ENCODE results near the gene DHRSX.
"Not testable (repeated sequence)": the region's sequence is repeated elsewhere in the genome, so short reads cannot be mapped to it uniquely, and the experiment has no call there.

Gene DHRSX

DNA sequence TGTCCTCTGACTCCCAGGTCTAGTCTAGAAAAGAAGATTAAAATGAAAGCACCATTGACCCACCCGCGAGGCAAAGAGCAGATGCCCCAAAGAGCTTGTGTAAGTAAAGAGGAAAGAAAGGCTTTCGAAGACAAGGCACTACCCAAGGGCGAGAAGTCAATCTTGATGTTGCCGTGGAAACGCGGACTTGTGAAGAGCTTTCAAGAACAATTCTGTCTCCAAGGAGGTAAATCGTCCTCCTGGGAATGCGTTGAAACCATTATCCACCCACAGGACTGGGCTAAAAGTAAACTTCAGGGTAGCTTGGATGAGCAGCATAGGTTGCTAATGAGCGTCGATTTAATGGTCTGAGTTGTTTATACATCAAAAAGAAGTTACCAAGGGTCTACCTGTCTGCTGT lies 189.3 kb downstream of the DHRSX start:
- DNase-seq = no peak

DNA sequence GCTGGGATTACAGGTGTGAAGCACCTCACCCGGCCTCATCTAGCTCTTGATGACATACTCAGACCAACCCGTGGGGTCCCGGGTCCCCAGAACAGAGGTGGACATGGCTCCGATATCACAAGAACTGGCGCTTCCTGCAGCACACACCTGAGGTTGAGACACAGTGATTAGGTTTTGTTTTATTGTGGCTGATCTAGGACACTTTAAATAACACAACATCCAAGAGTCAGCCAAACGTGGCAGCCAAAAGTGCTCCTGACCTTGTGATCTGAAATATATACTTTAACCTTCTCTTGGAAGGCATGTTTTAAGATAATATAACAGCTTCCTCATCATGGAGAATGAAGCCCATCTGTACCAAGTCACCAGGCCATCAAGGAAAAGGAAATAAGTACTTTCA lies 198.9 kb downstream of the DHRSX start:
- DNase-seq = no peak

DNA sequence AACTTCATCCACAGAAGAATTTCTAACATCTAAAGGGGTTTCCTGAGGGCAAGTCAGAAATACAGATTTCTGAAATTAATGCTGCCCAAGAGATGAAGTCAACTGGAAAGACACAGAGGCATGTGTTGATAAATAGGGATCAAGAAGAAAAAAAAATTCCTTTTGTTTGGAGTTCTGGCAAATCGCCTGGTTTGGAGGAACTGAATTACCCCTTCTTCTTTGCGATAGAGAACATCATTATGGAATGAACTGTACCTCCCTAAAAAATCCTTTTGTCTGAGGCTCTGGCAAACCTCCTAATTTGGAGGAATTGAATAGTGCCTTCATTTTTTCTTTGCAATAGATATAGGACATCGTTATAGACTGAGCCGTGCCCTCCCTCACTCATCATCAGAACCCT lies 200.9 kb downstream of the DHRSX start:
- DNase-seq = no peak

DNA sequence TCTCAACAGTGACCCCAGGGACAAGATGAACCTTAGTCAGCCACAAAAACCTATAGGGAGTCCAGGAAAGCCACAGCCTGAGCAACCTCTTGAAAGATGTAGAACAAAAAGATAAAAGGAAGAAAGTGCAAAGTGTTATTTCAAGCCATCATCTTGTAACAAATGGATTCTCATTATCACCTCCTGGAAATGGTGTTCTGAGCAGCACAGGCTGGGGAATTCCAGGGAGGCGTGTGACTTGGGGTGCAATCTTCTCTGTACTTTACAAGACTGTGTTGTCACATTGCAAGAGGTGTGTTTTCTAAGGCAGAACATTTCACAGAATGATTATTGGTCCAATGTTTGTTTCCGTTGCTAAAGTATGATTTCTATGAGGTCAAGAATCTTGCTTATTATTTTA lies 214.0 kb downstream of the DHRSX start:
- no peak for DNase-seq

DNA sequence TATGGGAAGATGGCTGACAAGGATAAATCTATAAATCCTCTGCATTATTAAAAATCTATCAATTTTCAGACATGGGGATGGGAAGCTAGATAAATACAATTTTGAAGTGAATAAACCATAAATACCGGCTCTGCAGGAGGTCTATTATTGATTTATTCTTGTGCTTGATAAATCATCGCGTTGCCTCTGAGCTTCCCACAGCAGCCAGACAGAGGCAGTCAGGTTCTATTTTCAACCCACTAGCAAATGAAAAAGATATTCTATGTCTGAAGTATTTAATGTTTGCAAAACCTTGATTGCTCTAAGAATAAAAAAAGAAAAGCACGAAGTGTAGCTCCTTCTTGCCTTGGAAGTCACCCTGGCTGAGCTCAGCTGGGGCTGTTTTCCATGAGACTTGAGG lies 216.2 kb downstream of the DHRSX start:
- DNase-seq = no peak

DNA sequence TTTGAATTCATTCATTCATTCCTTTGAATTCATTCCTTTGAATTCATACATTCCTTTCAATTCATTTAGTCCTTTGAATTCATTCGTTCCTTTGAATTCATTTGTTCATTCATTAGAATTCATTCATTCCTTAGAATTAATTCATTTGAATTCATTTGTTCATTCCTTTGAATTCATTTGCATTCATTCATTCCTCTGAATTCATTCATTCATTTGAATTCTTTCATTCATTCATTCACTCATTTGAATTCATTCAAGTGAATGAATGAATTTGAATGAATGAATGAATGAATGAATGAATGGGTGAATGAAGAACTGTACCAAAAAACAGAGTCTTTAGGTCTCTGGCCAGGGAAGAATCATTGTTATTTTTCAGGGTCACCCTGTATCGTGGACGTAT lies 216.6 kb downstream of the DHRSX start:
- no peak for DNase-seq

DNA sequence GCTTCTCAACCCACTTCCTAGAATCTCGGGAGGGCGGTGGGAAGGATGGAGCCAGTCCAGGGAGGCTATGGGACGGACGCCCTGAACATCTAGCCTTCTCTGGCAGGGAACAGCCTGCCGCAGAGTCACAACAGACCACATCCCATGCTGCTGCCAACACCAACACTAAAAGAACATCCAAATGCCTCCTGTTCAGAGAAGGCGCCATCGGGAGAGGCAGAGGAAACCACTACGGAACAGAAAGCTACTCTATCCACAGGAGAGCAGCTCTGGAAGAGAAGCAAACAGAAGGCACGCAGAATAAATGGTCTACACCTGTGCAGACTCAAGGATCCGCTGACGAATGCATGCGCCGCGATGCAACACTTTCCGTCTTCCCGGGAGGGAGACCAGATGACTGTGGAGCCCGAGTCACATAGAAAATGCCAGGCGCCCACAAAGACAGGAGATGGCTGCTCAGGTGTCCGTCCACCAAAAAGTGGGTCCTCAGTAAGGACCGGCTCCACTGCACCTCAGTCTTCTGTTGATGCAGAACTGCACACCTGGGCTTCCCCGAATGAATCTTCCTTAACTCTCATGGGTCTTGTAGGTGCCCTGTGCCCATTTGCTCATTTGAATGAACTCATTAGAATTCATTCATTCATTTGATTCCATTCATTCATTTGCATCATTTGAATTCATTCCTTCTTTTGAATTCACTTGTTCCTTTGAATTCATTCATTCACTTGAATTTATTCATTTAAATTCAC lies 217.5 kb downstream of the DHRSX start:
- DNase-seq = no peak

DNA sequence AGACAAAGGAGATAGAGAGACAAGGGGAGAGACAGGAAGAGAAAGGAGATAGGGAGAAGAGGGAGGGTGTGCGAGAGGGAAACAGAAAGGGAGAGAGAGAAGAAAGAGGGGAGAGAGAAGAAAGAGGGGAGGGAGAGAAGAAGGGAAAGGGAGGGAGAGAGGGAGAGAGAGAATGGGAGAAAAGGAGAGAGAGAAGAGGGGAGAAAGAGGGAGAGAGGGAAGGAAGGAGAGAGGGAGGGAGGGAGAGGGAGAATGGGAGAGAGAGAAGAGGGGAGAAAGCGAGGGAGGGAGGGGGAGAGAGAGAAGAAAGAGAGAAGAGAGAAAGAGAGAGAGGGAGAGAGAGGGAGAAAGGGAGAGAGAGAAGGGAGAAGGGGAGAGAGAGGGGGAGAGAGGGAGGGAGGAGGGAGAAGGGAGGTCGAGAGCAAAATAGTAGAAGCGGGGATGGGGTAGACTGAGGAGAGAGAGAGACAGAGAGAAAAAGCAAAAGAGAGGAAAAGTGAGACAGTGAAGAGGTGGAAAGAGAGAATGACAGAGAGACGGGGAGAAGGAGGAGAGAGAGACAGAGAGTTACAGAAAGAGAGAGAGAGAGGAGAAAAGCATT lies 218.2 kb downstream of the DHRSX start:
- DNase-seq = no peak

DNA sequence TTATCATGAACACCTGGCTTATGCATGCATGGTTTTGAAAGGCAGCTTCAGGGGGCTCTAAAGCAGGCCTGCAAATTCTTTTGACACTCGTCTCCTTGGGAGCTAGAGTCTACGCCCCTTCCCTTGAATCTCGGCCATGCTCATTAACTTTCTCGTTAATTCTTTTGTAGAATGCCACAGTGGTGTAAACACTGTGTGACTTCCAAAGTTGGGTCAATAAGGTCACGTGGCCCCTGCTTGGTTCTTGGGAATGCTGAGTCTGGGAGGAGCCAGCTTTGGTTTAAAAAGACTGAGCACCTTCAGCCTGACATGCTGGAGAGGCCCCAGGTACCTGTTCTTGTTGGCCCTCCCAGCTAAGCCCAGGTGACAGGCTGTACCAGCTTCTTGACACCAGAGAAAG lies 228.4 kb downstream of the DHRSX start:
- DNase-seq = no peak

DNA sequence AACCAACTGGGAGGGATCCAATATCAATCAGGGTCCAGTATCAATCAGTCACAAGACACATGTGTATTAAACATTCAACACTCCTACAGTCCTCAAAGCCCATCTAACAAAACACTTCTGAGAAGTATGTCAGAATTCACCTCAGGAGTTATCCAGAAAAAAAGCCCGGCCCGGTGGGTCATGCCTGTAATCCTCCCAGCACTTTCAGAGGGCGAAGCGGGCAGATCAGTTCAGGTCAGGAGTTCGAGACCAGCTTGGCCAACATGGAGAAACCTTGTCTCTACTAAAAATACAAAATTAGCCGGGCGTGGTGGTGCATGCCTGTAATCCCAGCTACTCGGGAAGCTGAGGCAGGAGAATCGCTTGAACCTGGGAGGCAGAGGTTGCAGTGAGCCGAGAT lies 229.2 kb downstream of the DHRSX start:
- DNase-seq = not testable (repeated sequence)

DNA sequence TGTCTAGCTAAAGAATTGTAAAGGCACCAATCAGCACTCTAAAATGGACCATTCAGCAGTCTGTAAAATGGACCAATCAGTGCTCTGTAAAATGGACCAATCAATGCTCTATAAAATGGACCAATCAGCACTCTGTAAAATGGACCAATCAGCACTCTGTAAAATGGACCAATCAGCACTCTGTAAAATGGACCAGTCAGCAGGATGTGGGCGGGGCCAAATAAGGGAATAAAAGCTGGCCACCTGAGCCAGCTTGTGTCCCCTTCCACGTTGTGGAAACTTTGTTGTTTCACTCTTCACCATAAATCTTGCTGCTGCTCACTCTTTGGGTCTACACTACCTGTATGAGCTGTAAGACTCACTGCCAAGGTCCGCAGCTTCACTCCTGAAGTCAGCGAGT lies 230.0 kb downstream of the DHRSX start:
- not testable (repeated sequence) for DNase-seq

DNA sequence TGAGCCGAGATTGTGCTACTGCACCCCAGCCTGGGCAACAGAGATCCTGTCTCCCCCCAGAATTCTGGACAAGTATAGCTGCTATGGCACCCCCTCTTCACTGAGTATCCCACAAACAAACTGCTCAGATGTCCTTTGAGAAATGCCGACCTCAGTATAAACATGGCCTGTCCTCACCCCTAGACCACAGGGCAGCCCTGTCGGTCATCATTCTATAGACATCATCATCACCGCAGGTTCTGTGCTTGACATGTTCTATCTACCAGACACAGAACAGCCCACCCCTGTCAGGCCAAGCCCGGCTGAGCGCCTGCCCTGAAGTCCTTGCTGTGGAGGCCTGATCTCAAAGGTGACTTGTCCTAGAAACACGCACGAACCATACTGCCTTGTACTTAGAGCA lies 232.9 kb downstream of the DHRSX start:
- no peak for DNase-seq

DNA sequence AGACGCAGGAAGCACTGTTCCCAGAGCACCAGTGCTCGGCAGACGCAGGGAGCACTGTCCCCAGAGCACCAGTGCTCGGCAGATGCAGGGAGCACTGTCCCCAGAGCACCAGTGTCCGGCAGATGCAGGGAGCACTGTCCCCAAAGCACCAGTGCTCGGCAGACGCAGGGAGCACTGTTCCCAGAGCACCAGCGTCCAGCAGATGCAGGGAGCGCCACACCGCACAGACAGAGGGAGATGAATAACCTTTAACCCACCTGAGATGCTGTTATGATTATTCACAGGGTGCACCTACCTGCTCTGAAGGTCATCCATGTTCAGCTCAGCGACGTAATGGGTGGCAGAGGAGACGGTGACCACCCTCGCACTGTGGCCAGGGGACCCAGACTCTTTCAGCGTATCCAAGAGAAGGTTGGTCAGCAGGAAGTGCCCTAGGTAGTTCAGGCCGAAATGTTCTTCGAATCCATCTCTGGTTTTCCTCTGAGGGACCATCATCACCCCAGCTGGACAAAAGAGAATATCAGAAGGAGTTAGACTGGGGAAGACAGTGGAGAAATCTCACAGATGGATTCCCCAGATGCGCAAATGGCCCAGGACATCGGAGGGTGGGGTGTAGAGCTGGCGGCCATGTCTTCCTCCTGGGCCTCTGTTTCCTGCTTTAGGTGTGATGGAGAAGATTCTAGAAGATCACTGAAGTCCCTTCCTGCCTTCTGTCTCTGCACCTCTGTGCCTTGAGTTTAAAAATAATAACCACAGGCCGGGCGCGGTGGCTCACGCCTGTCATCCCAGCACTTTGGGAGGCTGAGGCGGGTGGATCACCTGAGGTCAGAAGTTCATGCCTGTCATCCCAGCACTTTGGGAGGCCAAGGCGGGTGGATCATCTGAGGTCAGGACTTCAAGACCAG lies 234.1 kb downstream of the DHRSX start:
- no peak for DNase-seq

DNA sequence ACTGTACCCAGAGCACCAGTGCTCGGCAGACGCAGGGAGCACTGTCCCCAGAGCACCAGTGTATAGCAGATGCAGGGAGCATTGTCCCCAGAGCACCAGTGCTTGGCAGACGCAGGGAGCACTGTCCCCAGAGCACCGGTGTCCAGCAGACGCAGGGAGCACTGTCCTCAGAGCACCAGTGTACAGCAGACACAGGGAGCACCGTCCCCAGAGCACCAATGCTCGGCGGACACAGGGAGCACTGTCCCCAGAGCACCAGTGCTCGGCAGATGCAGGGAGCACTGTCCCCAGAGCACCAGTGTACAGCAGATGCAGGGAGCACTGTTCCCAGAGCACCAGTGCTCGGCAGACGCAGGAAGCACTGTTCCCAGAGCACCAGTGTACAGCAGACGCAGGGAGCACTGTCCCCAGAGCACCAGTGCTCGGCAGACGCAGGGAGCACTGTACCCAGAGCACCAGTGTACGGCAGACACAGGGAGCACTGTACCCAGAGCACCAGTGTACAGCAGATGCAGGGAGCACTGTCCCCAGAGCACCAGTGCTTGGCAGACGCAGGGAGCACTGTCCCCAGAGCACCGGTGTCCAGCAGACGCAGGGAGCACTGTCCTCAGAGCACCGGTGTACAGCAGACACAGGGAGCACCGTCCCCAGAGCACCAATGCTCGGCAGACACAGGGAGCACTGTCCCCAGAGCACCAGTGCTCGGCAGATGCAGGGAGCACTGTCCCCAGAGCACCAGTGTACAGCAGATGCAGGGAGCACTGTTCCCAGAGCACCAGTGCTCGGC lies 234.9 kb downstream of the DHRSX start:
- not testable (repeated sequence) for DNase-seq

DNA sequence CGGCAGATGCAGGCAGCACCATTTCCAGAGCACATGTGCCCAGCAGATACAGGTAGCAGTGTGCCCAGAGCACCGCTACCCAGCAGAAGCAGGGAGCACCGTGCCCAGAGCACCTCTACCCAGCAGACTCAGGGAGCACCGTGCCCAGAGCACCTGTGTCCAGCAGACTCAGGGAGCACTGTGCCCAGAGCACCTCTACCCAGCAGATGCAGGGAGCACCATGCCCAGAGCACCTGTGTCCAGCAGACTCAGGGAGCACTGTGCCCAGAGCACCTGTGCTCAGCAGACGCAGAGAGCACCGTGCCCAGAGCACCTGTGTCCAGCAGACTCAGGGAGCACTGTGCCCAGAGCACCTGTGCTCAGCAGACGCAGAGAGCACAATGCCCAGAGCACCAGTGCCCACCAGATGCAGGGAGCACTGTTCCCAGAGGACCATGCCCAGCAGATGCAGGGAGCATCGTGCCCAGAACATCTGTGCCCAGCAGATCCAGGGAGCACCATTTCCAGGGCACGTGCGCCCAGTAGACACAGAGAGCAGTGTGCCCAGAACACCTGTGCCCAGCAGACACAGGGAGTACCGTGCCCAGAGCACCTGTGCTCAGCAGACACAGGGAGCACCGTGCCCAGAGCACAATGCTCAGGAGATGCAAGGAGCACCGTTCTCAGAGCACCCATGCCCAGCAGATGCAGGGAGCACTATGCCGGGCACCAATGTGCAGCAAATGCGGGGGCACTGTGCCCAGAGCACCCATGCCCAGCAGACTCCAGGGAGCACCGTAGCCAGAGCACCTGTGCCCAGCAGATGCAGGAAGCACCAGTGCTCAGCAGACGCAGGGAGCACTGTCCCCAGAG lies 236.4 kb downstream of the DHRSX start:
- no peak for DNase-seq

DNA sequence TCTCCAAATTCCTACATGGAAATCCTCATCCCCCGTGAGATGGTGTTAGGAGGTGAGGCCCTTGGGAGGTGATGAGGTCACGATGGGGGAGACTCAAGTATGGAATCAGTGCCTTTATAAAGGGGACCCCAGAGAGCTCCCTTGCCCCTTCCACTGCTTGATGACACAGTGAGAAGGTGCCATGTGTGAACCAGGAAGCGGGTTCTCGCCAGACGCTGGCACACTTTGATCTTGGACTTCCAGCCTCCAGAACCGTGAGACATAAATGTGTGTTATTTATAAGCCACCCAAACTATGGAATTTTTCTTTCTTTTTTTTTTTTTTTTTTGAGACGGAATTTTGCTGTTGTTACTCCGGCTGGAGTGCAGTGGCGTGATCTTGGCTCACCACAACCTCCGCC lies 237.6 kb downstream of the DHRSX start:
- no peak for DNase-seq

DNA sequence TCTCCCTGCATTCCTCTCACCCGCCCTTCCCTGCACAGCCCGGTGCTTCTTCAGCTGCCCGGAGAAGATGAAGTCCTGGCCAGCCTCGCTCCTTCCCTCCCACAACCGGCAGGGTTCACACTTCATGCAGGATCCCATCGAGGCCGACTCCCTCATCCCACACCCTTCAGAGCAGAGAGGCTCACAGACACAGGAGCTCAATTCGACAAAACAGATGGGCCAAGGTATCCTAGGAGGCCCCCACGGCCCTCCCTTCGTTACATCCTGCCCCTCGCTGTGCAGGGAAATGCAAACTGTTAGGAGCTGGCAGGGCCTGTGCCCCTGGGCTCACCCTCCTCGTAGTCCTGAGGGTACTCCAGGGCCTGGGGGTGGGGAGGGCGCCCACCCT lies 238.1 kb downstream of the DHRSX start:
- no peak for DNase-seq

DNA sequence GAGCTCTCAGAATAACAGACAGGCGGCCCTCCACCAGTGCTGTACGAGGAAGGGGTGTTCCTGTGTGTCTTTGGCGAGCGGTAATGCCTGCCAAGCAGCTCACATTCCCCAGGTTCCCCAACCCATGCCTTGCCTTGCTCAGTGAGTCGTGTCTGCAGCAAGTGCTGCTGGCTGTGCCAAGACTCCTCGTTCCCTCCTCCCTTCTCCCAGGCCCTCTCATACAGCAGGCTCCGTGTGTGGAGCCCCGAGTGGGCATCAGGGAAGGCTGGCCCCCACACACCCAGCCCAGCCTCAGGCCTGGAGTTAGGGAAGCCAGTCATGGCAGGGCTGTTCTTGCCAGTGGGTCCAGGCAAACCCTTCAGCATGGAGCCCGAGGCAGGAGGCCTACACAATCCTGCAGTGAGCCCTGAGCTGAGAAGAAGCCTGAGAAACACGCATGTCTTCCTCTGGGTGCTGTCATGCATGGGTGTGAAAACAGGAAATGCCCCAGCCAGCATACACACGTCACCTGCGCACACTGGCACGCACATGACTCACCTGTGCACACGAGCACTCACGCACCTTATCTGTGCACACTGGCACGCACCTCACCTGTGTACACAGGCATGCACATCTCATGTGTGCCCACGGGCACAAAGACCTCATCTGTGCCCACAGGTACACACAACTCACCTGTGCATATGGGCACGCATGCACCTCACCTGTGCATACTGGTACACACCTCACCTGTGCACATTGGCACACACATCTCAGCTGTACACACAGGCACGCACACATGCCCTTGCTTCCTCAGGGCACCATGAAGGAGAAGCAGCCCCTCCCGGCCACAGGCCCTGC lies 238.7 kb downstream of the DHRSX start:
- DNase-seq = no peak

DNA sequence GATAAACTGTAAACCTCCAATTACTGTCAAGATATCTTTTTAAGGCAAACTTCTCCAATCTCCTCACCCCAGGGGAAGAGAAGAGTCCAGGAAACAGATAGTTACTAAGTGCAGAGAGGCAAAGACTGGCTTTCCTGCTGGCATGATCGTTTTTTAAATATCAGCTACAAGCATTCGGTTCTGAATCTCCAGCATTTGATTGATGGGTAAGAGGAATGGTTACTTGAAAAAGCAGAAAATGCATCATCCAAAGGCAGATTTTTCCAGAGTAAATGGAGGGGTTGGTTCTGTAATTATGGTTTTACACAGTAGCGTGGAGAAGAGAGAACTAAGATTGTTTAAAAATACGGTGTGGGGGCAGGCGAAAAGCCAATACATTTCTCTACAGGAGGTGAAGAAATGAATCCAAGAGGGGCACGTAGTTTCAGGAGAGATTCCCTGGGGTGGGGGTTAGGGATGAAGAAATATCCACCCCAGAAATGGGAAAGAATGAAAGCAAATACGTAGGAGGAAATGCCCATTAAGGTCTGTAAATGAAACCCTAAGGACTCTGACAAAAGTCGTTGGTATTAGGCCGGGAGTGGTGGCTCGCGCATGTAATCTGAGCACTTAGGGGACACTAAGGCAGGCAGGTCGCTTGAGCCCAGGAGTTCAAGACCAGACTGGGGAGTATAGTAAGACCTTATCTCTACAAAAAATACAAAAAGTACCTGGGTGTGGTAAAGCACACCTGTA lies 248.3 kb downstream of the DHRSX start:
- no peak for DNase-seq

DNA sequence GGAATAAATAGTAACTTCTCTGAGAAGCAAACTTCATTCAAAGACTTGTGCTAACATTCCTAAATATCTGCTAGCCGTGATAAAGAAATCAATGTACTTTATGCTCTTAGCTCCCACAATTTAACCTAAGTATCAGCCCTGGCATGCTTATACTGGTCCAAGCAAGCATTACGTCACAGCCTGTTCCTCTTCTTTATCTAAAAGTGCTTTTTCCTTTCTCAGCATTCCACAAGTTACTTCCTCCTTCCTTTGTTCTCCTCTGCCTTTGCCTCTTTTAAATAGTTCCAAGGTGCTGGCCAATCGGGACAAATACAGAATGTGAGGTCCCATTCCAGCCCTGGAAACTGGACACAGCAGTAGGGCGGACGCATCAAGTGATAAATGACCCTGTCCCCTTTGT lies 249.6 kb downstream of the DHRSX start:
- DNase-seq = no peak
